Measurements from ENCODE around the gene SIPA1.
"Not testable (repeated sequence)": the region's sequence is repeated elsewhere in the genome, so short reads cannot be mapped to it uniquely, and the experiment has no call there.

The SIPA1 gene

GRCh38 chr11:65636108-65637031, 1.5 kb upstream of the SIPA1 start:
- peaks cover 74% of the 10 kb centered on the region for H3K36me3 ChIP-seq (ENCODE audit: insufficient read depth, insufficient read length, low read length)
- H3K4me3 ChIP-seq (ENCODE audit: insufficient read length, low read depth) = no peak overlapping the region
- H3K27me3 ChIP-seq (ENCODE audit: insufficient read depth, insufficient read length) = no peaks in the 10 kb centered on the region
- peak overlapping the region; percentile 71 for H3K9ac ChIP-seq (ENCODE audit: insufficient read length, low read depth)
- H3K4me1 ChIP-seq (ENCODE audit: insufficient read depth, insufficient read length) = peaks cover 19% of the 10 kb centered on the region
- TF ChIP-seq ZNF274 (IDR thresholded peaks at IDR 0.05; ENCODE audit: low read depth, low read length) (no peak), YY1 (IDR thresholded peaks at IDR 0.05; ENCODE audit: insufficient read depth, insufficient read length) (no peak), SUZ12 (IDR thresholded peaks at IDR 0.05; ENCODE audit: extremely low read depth, insufficient read depth, insufficient read length) (no peak)
- no peak for DNase-seq (ENCODE audit: low read depth, low spot score)
- H3K9me3 ChIP-seq (ENCODE audit: insufficient read depth, low read length) = no peaks in the 10 kb centered on the region

- peak overlapping the region; percentile 71 for H3K9ac ChIP-seq (ENCODE audit: insufficient read length, low read depth)
- H3K36me3 ChIP-seq (ENCODE audit: insufficient read depth, insufficient read length, low read length) = peaks cover 71% of the 10 kb centered on the region
- H3K27me3 ChIP-seq (ENCODE audit: insufficient read depth, insufficient read length) = no peaks in the 10 kb centered on the region
- peaks cover 23% of the 10 kb centered on the region for H3K4me1 ChIP-seq (ENCODE audit: insufficient read depth, insufficient read length)
- H3K9me3 ChIP-seq (ENCODE audit: insufficient read depth, low read length) = no peaks in the 10 kb centered on the region
- no peak overlapping the region for H3K4me3 ChIP-seq (ENCODE audit: insufficient read length, low read depth)
- TF ChIP-seq YY1 (IDR thresholded peaks at IDR 0.05; ENCODE audit: insufficient read depth, insufficient read length) = no peak
- TF ChIP-seq ZNF274 (IDR thresholded peaks at IDR 0.05; ENCODE audit: low read depth, low read length) = no peak
- TF ChIP-seq SUZ12 (IDR thresholded peaks at IDR 0.05; ENCODE audit: extremely low read depth, insufficient read depth, insufficient read length) = no peak
- no peak for DNase-seq (ENCODE audit: low read depth, low spot score)
Observed at GRCh38 chr11:65637032-65637557, 806 bp upstream of the SIPA1 start.

GRCh38 chr11:65639228-65639597, 1.3 kb downstream of the SIPA1 start:
- not testable (repeated sequence) for H3K27me3 ChIP-seq (ENCODE audit: insufficient read depth, insufficient read length); H3K4me3 ChIP-seq (ENCODE audit: insufficient read length, low read depth); H3K9me3 ChIP-seq (ENCODE audit: insufficient read depth, low read length); DNase-seq (ENCODE audit: low read depth, low spot score)
- peaks cover 36% of the 10 kb centered on the region for H3K4me1 ChIP-seq (ENCODE audit: insufficient read depth, insufficient read length)
- peak overlapping the region; percentile 89 for H3K9ac ChIP-seq (ENCODE audit: insufficient read length, low read depth)
- H3K36me3 ChIP-seq (ENCODE audit: insufficient read depth, insufficient read length, low read length) = peaks cover 57% of the 10 kb centered on the region

GRCh38 chr11:65639623-65640482, 2.0 kb downstream of the SIPA1 start:
- no peak for TF ChIP-seq ZNF274 (IDR thresholded peaks at IDR 0.05; ENCODE audit: low read depth, low read length)
- TF ChIP-seq YY1 (IDR thresholded peaks at IDR 0.05; ENCODE audit: insufficient read depth, insufficient read length) = no peak
- TF ChIP-seq SUZ12 (IDR thresholded peaks at IDR 0.05; ENCODE audit: extremely low read depth, insufficient read depth, insufficient read length) = no peak
- peaks cover 40% of the 10 kb centered on the region for H3K4me1 ChIP-seq (ENCODE audit: insufficient read depth, insufficient read length)
- H3K9me3 ChIP-seq (ENCODE audit: insufficient read depth, low read length) = no peaks in the 10 kb centered on the region
- H3K9ac ChIP-seq (ENCODE audit: insufficient read length, low read depth) = peak overlapping the region; percentile 44
- peaks cover 53% of the 10 kb centered on the region for H3K36me3 ChIP-seq (ENCODE audit: insufficient read depth, insufficient read length, low read length)
- H3K4me3 ChIP-seq (ENCODE audit: insufficient read length, low read depth) = no peak overlapping the region
- H3K27me3 ChIP-seq (ENCODE audit: insufficient read depth, insufficient read length) = no peaks in the 10 kb centered on the region
- no peak for DNase-seq (ENCODE audit: low read depth, low spot score)

DNA sequence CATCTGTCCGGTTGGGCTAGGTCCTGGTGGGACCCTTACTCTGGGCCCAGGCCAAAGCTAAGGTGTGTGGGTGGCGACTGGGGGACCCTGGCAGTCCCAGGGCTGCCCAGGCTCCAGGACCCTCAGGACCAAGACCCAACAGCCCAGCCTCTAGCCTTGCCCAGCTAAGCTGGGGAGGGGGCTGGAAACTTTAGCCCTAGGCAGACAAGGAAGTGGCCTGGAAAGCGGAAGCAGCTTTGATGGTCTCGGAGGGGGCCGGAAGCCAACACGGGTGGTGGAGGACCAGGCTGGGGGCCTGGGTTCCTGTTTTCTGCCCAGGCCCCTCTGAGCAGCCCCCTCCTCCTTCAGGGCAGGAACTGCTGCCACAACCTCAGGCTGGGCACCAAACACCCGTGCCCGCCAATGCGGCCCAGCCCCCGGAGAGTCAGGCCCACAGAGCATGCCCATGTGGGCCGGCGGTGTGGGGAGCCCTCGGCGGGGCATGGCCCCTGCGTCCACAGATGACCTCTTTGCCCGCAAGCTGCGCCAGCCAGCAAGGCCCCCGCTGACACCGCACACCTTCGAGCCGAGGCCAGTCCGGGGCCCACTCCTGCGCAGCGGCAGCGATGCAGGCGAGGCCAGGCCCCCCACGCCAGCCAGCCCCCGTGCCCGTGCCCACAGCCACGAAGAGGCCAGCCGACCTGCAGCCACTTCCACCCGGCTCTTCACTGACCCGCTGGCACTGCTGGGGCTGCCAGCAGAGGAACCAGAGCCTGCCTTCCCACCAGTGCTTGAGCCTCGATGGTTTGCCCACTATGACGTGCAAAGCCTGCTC, 2.8 kb downstream of the SIPA1 start:
- H3K36me3 ChIP-seq (ENCODE audit: insufficient read depth, insufficient read length, low read length) = peaks cover 53% of the 10 kb centered on the region
- H3K4me1 ChIP-seq (ENCODE audit: insufficient read depth, insufficient read length) = peaks cover 37% of the 10 kb centered on the region
- no peak for DNase-seq (ENCODE audit: low read depth, low spot score)
- no peak overlapping the region for H3K4me3 ChIP-seq (ENCODE audit: insufficient read length, low read depth)
- H3K9ac ChIP-seq (ENCODE audit: insufficient read length, low read depth) = peak overlapping the region; percentile 42
- no peaks in the 10 kb centered on the region for H3K27me3 ChIP-seq (ENCODE audit: insufficient read depth, insufficient read length)
- TF ChIP-seq ZNF274 (IDR thresholded peaks at IDR 0.05; ENCODE audit: low read depth, low read length) (no peak), YY1 (IDR thresholded peaks at IDR 0.05; ENCODE audit: insufficient read depth, insufficient read length) (no peak), SUZ12 (IDR thresholded peaks at IDR 0.05; ENCODE audit: extremely low read depth, insufficient read depth, insufficient read length) (no peak)
- H3K9me3 ChIP-seq (ENCODE audit: insufficient read depth, low read length) = no peaks in the 10 kb centered on the region

DNA sequence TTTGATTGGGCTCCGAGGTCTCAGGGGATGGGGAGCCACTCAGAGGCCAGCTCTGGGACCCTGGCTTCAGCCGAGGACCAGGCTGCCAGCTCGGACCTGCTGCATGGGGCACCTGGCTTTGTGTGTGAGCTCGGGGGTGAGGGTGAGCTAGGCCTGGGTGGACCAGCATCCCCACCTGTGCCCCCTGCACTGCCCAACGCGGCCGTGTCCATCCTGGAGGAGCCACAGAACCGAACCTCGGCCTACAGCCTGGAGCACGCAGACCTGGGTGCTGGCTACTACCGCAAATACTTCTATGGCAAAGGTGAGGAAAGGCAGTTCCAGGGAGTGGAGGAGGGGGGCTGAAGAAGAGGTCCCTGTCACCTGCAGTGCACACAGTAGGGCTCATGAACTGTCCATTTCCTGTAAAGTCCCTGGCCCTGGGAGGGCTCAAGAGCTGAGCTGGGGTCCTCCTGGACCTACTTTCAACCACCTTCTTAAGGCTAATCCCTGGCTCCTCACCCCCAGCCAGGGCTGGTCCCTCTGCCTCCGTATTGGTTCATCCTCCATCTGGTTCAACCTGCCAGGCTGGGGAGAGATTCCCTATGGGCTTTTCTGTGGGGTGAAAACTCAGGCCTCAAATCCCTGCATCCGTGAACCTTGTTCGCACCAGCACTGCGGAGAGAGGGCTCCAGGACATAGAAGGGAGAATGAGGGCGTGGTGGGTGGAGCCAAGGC, 3.6 kb downstream of the SIPA1 start:
- Histone ChIP-seq H3K36me3 (ENCODE audit: insufficient read depth, insufficient read length, low read length) (peaks cover 52% of the 10 kb centered on the region), H3K9me3 (ENCODE audit: insufficient read depth, low read length) (no peaks in the 10 kb centered on the region), H3K4me1 (ENCODE audit: insufficient read depth, insufficient read length) (peaks cover 34% of the 10 kb centered on the region), H3K9ac (ENCODE audit: insufficient read length, low read depth) (peak overlapping the region; percentile 42), H3K4me3 (ENCODE audit: insufficient read length, low read depth) (no peak overlapping the region), H3K27me3 (ENCODE audit: insufficient read depth, insufficient read length) (no peaks in the 10 kb centered on the region)
- DNase-seq (ENCODE audit: low read depth, low spot score) = no peak
- TF ChIP-seq ZNF274 (IDR thresholded peaks at IDR 0.05; ENCODE audit: low read depth, low read length) (no peak), YY1 (IDR thresholded peaks at IDR 0.05; ENCODE audit: insufficient read depth, insufficient read length) (no peak), SUZ12 (IDR thresholded peaks at IDR 0.05; ENCODE audit: extremely low read depth, insufficient read depth, insufficient read length) (no peak)
